IMR-90 (cell line): ENCODE data around the gene GTSE1. TPM values are rescaled to one million over a fixed set of nuclear protein-coding genes. Genes with fewer than 3 reads are reported as not detected.

Experiments
- ATAC-seq: fragments of 200-7000 bp; cut with Tn5 transposase; 2 replicates; pipeline ENCODE4 v1.9.1; 2020; ENCODE audit warnings: low read depth, mild to moderate bottlenecking, moderate library complexity
- BruUV-seq: library from RNA; stranded (reverse); fragments of 400-500 nt; replicated peaks from 2 replicates; lab custom pipeline; 2021; lab: Mats Ljungman, UMichigan
- CTCF ChIA-PET: fragments of 300-600 bp; formaldehyde crosslinking; extraction: SDS; loops from one replicate; lab custom pipeline; 2021; ENCODE audit warnings: antibody characterized with exemption; lab: Yijun Ruan, JAX
- POLR2A ChIA-PET: fragments of 300-600 bp; sonication (Branson Sonifier 250); formaldehyde crosslinking; loops from one replicate; lab custom pipeline; 2022; ENCODE audit warnings: antibody characterized with exemption; ENCODE audit not compliant: unreplicated experiment; lab: Charles Lee
- DNase-seq: peaks from one replicate; pipeline ENCODE4 v3.0.0; 2013
- H2AFZ ChIP-seq: replicated peaks from 2 replicates; pipeline ENCODE3; 2013; ENCODE audit warnings: low read length, mild to moderate bottlenecking; ENCODE audit not compliant: poor library complexity
- H2AK5ac ChIP-seq: 2 replicates; pipeline ENCODE4 v1.6.1; 2013; ENCODE audit warnings: low read depth, low read length, inconsistent platforms
- H2AK9ac ChIP-seq: replicated peaks from 2 replicates; pipeline ENCODE3; 2013; ENCODE audit warnings: mild to moderate bottlenecking, low read depth, low read length, moderate library complexity; ENCODE audit not compliant: poor library complexity
- H2BK120ac ChIP-seq: 2 replicates; pipeline ENCODE4 v1.6.1; 2013; ENCODE audit warnings: low read depth, low read length, inconsistent platforms
- H2BK15ac ChIP-seq: 3 replicates; pipeline ENCODE4 v1.6.1; 2013; ENCODE audit warnings: low read depth, low read length, inconsistent platforms
- H2BK20ac ChIP-seq: 2 replicates; pipeline ENCODE4 v1.6.1; 2013; ENCODE audit warnings: low read depth, mild to moderate bottlenecking, inconsistent platforms, low read length, moderate library complexity
- H2BK5ac ChIP-seq: 2 replicates; pipeline ENCODE4 v1.6.1; 2013; ENCODE audit warnings: mild to moderate bottlenecking, low read depth, low read length, inconsistent platforms; ENCODE audit not compliant: poor library complexity, severe bottlenecking
- H3K14ac ChIP-seq: replicated peaks from 2 replicates; pipeline ENCODE4 v1.6.1; 2013; ENCODE audit warnings: low read depth, low read length, inconsistent platforms
- H3K18ac ChIP-seq: 2 replicates; pipeline ENCODE4 v1.6.1; 2013; ENCODE audit warnings: low read depth, low read length, control low read depth
- H3K23ac ChIP-seq: 2 replicates; pipeline ENCODE4 v1.6.1; 2013; ENCODE audit warnings: low read depth, low read length, inconsistent platforms
- H3K27ac ChIP-seq: 2 replicates; pipeline ENCODE4 v1.5.1; 2013; ENCODE audit warnings: mild to moderate bottlenecking, control low read depth, low read length; ENCODE audit not compliant: insufficient read depth
- H3K27me3 ChIP-seq: 2 replicates; pipeline ENCODE4 v1.6.1; 2013; ENCODE audit warnings: low read length; ENCODE audit not compliant: control insufficient read depth, insufficient read depth
- H3K36me3 ChIP-seq: 2 replicates; pipeline ENCODE4 v1.6.1; 2013; ENCODE audit warnings: low read length, mixed read lengths; ENCODE audit not compliant: control insufficient read depth, insufficient read depth
- H3K4ac ChIP-seq: 2 replicates; pipeline ENCODE4 v1.6.1; 2013; ENCODE audit warnings: low read depth, low read length, inconsistent platforms
- H3K4me1 ChIP-seq: 2 replicates; pipeline ENCODE4 v1.6.1; 2013; ENCODE audit warnings: low read length, mixed read lengths; ENCODE audit not compliant: control insufficient read depth, insufficient read depth
- H3K4me2 ChIP-seq: 2 replicates; pipeline ENCODE4 v1.6.1; 2013; ENCODE audit warnings: low read depth, mild to moderate bottlenecking, control low read depth, low read length, moderate library complexity
- H3K4me3 ChIP-seq: 2 replicates; pipeline ENCODE4 v1.5.1; 2013; ENCODE audit warnings: low read depth, mild to moderate bottlenecking, control low read depth, low read length, moderate library complexity; ENCODE audit not compliant: insufficient read depth
- H3K56ac ChIP-seq: 2 replicates; pipeline ENCODE4 v1.6.1; 2013; ENCODE audit warnings: low read length, inconsistent platforms; ENCODE audit not compliant: insufficient read depth; ENCODE audit errors: extremely low read depth
- H3K79me1 ChIP-seq, 2 experiments: 2 replicates each; pipeline ENCODE4 v1.6.1; 2013; ENCODE audit warnings: low read length in 2 of 2, inconsistent platforms in 1 of 2, low read depth in 1 of 2
- H3K9ac ChIP-seq: 2 replicates; pipeline ENCODE4 v1.6.1; 2013; ENCODE audit warnings: low read depth, low read length, control low read depth
- H3K9me1 ChIP-seq: 2 replicates; pipeline ENCODE4 v1.6.1; 2013; ENCODE audit warnings: low read length, inconsistent platforms; ENCODE audit not compliant: insufficient read depth
- H3K9me3 ChIP-seq: 2 replicates; pipeline ENCODE4 v1.6.1; 2013; ENCODE audit warnings: low read length; ENCODE audit not compliant: control insufficient read depth, insufficient read depth
- H4K20me1 ChIP-seq: 2 replicates; pipeline ENCODE4 v1.6.1; 2013; ENCODE audit warnings: low read length, inconsistent platforms; ENCODE audit not compliant: insufficient read depth
- H4K5ac ChIP-seq: 2 replicates; pipeline ENCODE4 v1.6.1; 2013; ENCODE audit warnings: mild to moderate bottlenecking, low read depth, low read length, control low read depth
- H4K8ac ChIP-seq, 2 experiments: 2 replicates each; pipeline ENCODE4 v1.6.1; 2013; ENCODE audit warnings: low read depth in 2 of 2, low read length in 2 of 2, control low read depth in 1 of 2, inconsistent platforms in 1 of 2
- H4K91ac ChIP-seq: 2 replicates; pipeline ENCODE4 v1.6.1; 2013; ENCODE audit warnings: low read depth, low read length, inconsistent platforms; ENCODE audit not compliant: insufficient read depth
- NFE2L2 ChIP-seq: fragments of 150-350 bp; IDR thresholded peaks from 2 replicates; pipeline ENCODE4 v1.6.1; 2016; ENCODE audit warnings: low read depth, mild to moderate bottlenecking, low read length
- SMC3 ChIP-seq: fragments of 150-350 bp; IDR thresholded peaks from 2 replicates; pipeline ENCODE4 v1.6.1; 2016; ENCODE audit warnings: low read depth, mild to moderate bottlenecking, antibody characterized with exemption, low read length, moderate library complexity
- USF2 ChIP-seq: fragments of 150-350 bp; IDR thresholded peaks from 2 replicates; pipeline ENCODE4 v1.6.1; 2017; ENCODE audit warnings: mild to moderate bottlenecking, antibody characterized with exemption, low read length, low read depth
- WGBS, 2 experiments: methylation state at CpG; one replicate each; pipeline versions ENCODE4 v1.1.5 to v1.1.7; 2013; ENCODE audit warnings: missing lambda C conversion rate in 2 of 2; ENCODE audit not compliant: insufficient read length in 1 of 2; ENCODE audit errors: extremely low coverage in 2 of 2; 5-methylcytosine and 5-hydroxymethylcytosine counted together
- dilution Hi-C: fragments of 300-500 bp; cut with HindIII; formaldehyde crosslinking; loops from one replicate; pipeline ENCODE4 v1.14.3; 2018; ENCODE audit warnings: low sequenced_read_pairs; ENCODE audit not compliant: unreplicated experiment
- in situ Hi-C: fragments of 300-500 bp; cut with MboI; formaldehyde crosslinking; loops from 3 replicates; pipeline ENCODE4 v1.14.3; 2019; ENCODE audit warnings: low sequenced_read_pairs, inconsistent platforms, mixed read lengths
- intact Hi-C: fragments of 100-400 bp; cut with micrococcal nuclease; formaldehyde crosslinking; loops from 2 replicates; pipeline ENCODE4 v1.10.0; 2022
- polyA plus RNA-seq, 3 experiments: library from polyadenylated mRNA; depleted of rRNA; stranded (reverse); fragments of >200 nt; gene quantifications; 2 replicates each; pipeline ENCODE4 v1.2.3, GENCODE V29; 2012; ENCODE audit warnings: low replicate concordance in 1 of 3
- total RNA-seq: library from RNA; depleted of rRNA; stranded (reverse); fragments of >200 nt; gene quantifications from 2 replicates; pipeline ENCODE4 v1.2.3, GENCODE V29; 2012

Gene GTSE1
- total and polyA plus RNA-seq, 2 of the 4 experiments (the other 2 are of a cell fraction): 5.9 to 17.1 TPM

GRCh38 chr22:46294784-46295183 lies 1.9 kb upstream of the GTSE1 start:
- no peak for DNase-seq
- Histone ChIP-seq H2BK120ac (no peak overlapping the region), H3K9me1 (peaks cover 28% of the 10 kb centered on the region), H2BK20ac (no peak overlapping the region), H3K4ac (no peak overlapping the region), H2AK9ac (no peak overlapping the region), H2AK5ac (peak overlapping the region; percentile 91; the same call in 1 of the 2 replicates), H4K20me1 (no peaks in the 10 kb centered on the region), H3K79me1 (peaks cover 8 to 32% of the 10 kb centered on the region in 2 experiments; a peak in 3 of 4 replicates), H2AFZ (no peak overlapping the region), H2BK15ac (no peak overlapping the region), H3K4me1 (peaks cover 11% of the 10 kb centered on the region), H2BK5ac (no peak overlapping the region), H4K8ac (no peak overlapping the region), H4K5ac (no peak overlapping the region), H3K4me3 (no peak overlapping the region), H3K23ac (no peak overlapping the region), H3K4me2 (no peak overlapping the region), H3K9me3 (no peaks in the 10 kb centered on the region), H4K91ac (no peak overlapping the region), H3K27ac (no peak overlapping the region), H3K9ac (no peak overlapping the region), H3K56ac (no peak overlapping the region), H3K27me3 (no peaks in the 10 kb centered on the region), H3K18ac (no peak overlapping the region), H3K14ac (no peak overlapping the region), H3K36me3 (peaks cover 32% of the 10 kb centered on the region)
- TF ChIP-seq USF2 (no peak), SMC3 (no peak), NFE2L2 (no peak)
- ATAC-seq: no peak
- in situ Hi-C loops (loop anchor here (5.0 kb wide), 1 partner anchor 172 kb away; no protein-coding TSS in a partner anchor), intact Hi-C loops (loop anchor here (5.0 kb wide), 1 partner anchor 172 kb away; no protein-coding TSS in a partner anchor), dilution Hi-C loops (no loop called here)
- BruUV-seq: no TSS peak
- ChIA-PET CTCF (no interaction called here), POLR2A (no interaction called here)
- no CpG with 5 or more reads among the region's 2 CpGs for WGBS, 2 experiments
